GM04503 (cell line): ENCODE measurements around the gene FBLN2.

Experiments
- DNase-seq: peaks from one replicate; pipeline ENCODE4 v3.0.0-alpha.2; 2012; ENCODE audit warnings: low read depth

The FBLN2 gene

GRCh38 chr3:13665582-13666226, 116.8 kb downstream of the FBLN2 start:
- DNase-seq: no peak

- no peak for DNase-seq
Observed at GRCh38 chr3:13666227-13666619, 117.3 kb downstream of the FBLN2 start.

GRCh38 chr3:13666781-13667709, 118.1 kb downstream of the FBLN2 start:
- DNase-seq: no peak

- no peak for DNase-seq
Observed at GRCh38 chr3:13668136-13668535, 119.2 kb downstream of the FBLN2 start.

- no peak for DNase-seq
Observed at GRCh38 chr3:13669457-13669856, 120.5 kb downstream of the FBLN2 start.

- DNase-seq: no peak
Observed at GRCh38 chr3:13670292-13670691, 121.4 kb downstream of the FBLN2 start.

GRCh38 chr3:13671482-13672233, 122.7 kb downstream of the FBLN2 start:
- no peak for DNase-seq

- no peak for DNase-seq
Observed at GRCh38 chr3:13673207-13673606, 124.3 kb downstream of the FBLN2 start.

GRCh38 chr3:13674538-13675185, 125.7 kb downstream of the FBLN2 start:
- DNase-seq: no peak

- no peak for DNase-seq
Observed at GRCh38 chr3:13676356-13677017, 127.6 kb downstream of the FBLN2 start.

GRCh38 chr3:13677272-13677671, 128.3 kb downstream of the FBLN2 start:
- no peak for DNase-seq

- no peak for DNase-seq
Observed at GRCh38 chr3:13681931-13682330, 133.0 kb downstream of the FBLN2 start.

GRCh38 chr3:13682331-13683013, 133.5 kb downstream of the FBLN2 start:
- DNase-seq: no peak

GRCh38 chr3:13683288-13683687, 134.4 kb downstream of the FBLN2 start:
- DNase-seq: no peak

GRCh38 chr3:13683772-13684171, 134.8 kb downstream of the FBLN2 start:
- DNase-seq: no peak

GRCh38 chr3:13684350-13684749, 135.4 kb downstream of the FBLN2 start:
- DNase-seq: no peak

GRCh38 chr3:13684854-13685253, 135.9 kb downstream of the FBLN2 start:
- DNase-seq: no peak

GRCh38 chr3:13685721-13686120, 136.8 kb downstream of the FBLN2 start:
- DNase-seq: no peak

GRCh38 chr3:13686367-13687160, 137.6 kb downstream of the FBLN2 start:
- DNase-seq: no peak

- no peak for DNase-seq
Observed at GRCh38 chr3:13687517-13687943, 138.6 kb downstream of the FBLN2 start.
